K562 treated with DMSO at 1 percent for 12 hours (cell line): Measurements from ENCODE around the gene KLHL42. TPM values are rescaled to one million over a fixed set of nuclear protein-coding genes. Genes with fewer than 3 reads are reported as not detected.

Experiments
- total RNA-seq: library from RNA; unstranded; fragments of 300-600 nt; gene quantifications from 2 replicates; pipeline ENCODE4 v1.2.3, GENCODE V29; 2022; ENCODE audit not compliant: insufficient read depth

KLHL42 gene, protein sequence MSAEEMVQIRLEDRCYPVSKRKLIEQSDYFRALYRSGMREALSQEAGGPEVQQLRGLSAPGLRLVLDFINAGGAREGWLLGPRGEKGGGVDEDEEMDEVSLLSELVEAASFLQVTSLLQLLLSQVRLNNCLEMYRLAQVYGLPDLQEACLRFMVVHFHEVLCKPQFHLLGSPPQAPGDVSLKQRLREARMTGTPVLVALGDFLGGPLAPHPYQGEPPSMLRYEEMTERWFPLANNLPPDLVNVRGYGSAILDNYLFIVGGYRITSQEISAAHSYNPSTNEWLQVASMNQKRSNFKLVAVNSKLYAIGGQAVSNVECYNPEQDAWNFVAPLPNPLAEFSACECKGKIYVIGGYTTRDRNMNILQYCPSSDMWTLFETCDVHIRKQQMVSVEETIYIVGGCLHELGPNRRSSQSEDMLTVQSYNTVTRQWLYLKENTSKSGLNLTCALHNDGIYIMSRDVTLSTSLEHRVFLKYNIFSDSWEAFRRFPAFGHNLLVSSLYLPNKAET
- 5.7 and 13.6 TPM in 2 replicates for total RNA-seq

DNA sequence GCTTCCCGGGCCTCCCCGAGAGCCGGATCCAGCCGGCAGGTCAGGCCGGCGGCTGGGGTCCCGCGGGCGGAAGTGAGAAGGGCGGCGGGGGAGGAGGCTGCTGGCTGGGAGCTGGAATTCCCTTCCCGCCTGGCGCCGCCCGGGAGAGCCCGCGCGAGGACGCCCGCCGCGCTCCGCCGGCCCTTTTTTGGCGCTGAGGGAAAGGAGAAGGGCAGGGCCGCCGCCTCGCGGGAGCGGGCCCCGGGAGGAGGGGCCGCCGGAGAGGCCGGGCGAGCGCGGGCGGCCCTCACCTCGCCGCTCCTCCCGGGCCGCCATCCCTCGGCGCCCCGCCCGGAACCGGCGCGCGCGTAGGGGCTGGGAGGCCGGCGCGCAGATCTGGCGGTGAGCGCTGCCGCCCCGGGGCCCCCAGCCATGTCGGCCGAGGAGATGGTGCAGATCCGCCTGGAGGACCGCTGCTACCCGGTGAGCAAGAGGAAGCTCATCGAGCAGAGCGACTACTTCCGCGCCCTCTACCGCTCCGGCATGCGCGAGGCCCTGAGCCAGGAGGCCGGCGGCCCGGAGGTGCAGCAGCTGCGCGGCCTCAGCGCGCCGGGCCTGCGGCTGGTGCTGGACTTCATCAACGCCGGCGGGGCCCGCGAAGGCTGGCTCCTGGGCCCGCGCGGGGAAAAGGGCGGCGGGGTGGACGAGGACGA lies at the start of gene KLHL42, which contains the start of gene MANSC4:
TSS of gene KLHL42 (plus strand) at position 314 of the 692 bp plus-strand sequence. CDS start at position 412, 98 bp downstream.
TSS of gene MANSC4 (minus strand) at position 317 of the 692 bp plus-strand sequence. CDS start 8,960 bp downstream, outside the sequence.

Other genes with a start within 250 kb of the KLHL42 start
- gene REP15, start 83.8 kb upstream of the KLHL42 start, total RNA-seq = not detected in 2 replicates
- gene MRPS35, start 69.4 kb upstream of the KLHL42 start, total RNA-seq = 28.9 and 40.1 TPM in 2 replicates
- gene MANSC4, start within 50 bp of the KLHL42 start, total RNA-seq = not detected in 2 replicates
- 3.3 and 4.2 TPM in 2 replicates for gene PTHLH, start 192.5 kb downstream of the KLHL42 start, total RNA-seq